HG03097 (cell line): ENCODE results near the gene OXT.
"Not testable (repeated sequence)": the region's sequence is repeated elsewhere in the genome, so short reads cannot be mapped to it uniquely, and the experiment has no call there.

Experiments
- ATAC-seq: cut with Tn5 transposase; IDR thresholded peaks from one replicate; pipeline ENCODE4 v1.9.1; 2021; ENCODE audit not compliant: unreplicated experiment, low FRiP score

Gene OXT

GRCh38 chr20:3071610-3072529, at the start of gene OXT:
OXT (plus strand) TSS chr20:3071620; CDS start chr20:3071656, 36 bp downstream.
- no peak for ATAC-seq

- no peak for ATAC-seq
Observed at GRCh38 chr20:3021777-3022176, 49.6 kb upstream of the OXT start.

GRCh38 chr20:3022559-3023490, 48.6 kb upstream of the OXT start:
- not testable (repeated sequence) for ATAC-seq

- ATAC-seq = no peak
Observed at GRCh38 chr20:3027987-3028386, 43.4 kb upstream of the OXT start.

GRCh38 chr20:3031524-3032147, 39.8 kb upstream of the OXT start:
- no peak for ATAC-seq

- ATAC-seq = no peak
Observed at GRCh38 chr20:3032624-3033023, 38.8 kb upstream of the OXT start.

GRCh38 chr20:3037654-3038053, 33.8 kb upstream of the OXT start:
- no peak for ATAC-seq

GRCh38 chr20:3038454-3038853, 33.0 kb upstream of the OXT start:
- ATAC-seq = no peak

GRCh38 chr20:3039426-3039825, 32.0 kb upstream of the OXT start:
- no peak for ATAC-seq

GRCh38 chr20:3040086-3040485, 31.3 kb upstream of the OXT start:
- no peak for ATAC-seq

- ATAC-seq = no peak
Observed at GRCh38 chr20:3041854-3042409, 29.5 kb upstream of the OXT start.

- ATAC-seq = no peak
Observed at GRCh38 chr20:3042625-3043024, 28.8 kb upstream of the OXT start.

- ATAC-seq = no peak
Observed at GRCh38 chr20:3043322-3043721, 28.1 kb upstream of the OXT start, which contains the start of gene GNRH2. GNRH2 (plus strand) TSS chr20:3043622; CDS start chr20:3044415, 793 bp downstream.

- no peak for ATAC-seq
Observed at GRCh38 chr20:3044336-3044965, 27.0 kb upstream of the OXT start.

- peak; percentile 28 for ATAC-seq
Observed at GRCh38 chr20:3045042-3045815, 26.2 kb upstream of the OXT start.

- peak; percentile 77 for ATAC-seq
Observed at GRCh38 chr20:3045816-3046676, 25.4 kb upstream of the OXT start, which contains the start of gene MRPS26. MRPS26 (plus strand) TSS chr20:3046052; CDS start chr20:3046069, 17 bp downstream.

GRCh38 chr20:3046677-3047462, 24.6 kb upstream of the OXT start:
- no peak for ATAC-seq
